ENCODE measurements around the gene ANKRD35.

DNA sequence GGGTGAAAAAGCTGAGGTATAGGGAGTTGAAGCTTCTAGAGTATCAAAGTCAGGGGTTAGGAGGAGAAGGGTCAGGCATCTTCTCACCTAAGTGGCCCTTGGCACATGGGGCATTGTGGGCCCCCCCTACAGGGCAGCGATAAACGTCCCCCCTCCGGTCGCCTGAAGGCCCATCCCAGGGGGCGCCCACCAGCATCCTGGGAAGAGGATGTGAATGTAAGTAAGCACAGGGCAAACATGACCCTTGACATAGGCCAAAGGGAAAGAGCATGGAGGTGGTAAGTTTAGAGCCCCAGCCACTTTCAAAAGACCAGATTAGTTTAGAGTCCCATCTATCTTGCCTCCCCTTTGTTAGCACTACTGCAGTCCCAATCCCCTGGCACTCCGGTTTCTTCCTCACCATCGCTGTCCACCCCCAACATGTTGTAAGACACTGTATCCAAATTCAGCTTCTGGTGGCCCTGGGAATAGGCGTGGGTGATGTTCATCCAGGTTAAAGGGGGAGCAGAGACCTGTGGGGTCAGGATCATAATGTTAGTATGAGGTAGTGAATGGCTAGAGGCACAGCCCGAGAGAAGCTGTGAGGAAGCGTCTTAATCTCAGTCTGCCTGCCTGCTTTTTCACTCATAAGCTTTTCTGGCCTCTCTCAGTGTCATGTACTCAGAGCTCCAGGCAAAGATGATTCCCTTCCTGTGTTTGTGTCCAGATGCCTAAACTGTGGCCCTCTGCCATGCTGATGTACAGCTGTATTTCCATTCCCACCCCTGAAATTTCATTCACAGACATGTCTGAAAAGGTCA, 21.5 kb upstream of the ANKRD35 start:
- no peak for TF ChIP-seq POLR2A (IDR thresholded peaks at IDR 0.05; ENCODE audit: borderline replicate concordance, extremely low read depth, insufficient read depth, insufficient read length)
- TF ChIP-seq, protein P1, sequence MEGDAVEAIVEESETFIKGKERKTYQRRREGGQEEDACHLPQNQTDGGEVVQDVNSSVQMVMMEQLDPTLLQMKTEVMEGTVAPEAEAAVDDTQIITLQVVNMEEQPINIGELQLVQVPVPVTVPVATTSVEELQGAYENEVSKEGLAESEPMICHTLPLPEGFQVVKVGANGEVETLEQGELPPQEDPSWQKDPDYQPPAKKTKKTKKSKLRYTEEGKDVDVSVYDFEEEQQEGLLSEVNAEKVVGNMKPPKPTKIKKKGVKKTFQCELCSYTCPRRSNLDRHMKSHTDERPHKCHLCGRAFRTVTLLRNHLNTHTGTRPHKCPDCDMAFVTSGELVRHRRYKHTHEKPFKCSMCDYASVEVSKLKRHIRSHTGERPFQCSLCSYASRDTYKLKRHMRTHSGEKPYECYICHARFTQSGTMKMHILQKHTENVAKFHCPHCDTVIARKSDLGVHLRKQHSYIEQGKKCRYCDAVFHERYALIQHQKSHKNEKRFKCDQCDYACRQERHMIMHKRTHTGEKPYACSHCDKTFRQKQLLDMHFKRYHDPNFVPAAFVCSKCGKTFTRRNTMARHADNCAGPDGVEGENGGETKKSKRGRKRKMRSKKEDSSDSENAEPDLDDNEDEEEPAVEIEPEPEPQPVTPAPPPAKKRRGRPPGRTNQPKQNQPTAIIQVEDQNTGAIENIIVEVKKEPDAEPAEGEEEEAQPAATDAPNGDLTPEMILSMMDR (IDR thresholded peaks at IDR 0.05 in 2 of 3, conservative IDR thresholded peaks at IDR 0.05 in 1 of 3; ENCODE audit: borderline replicate concordance in 1 of 3, insufficient read depth in 1 of 3, low read depth in 2 of 3, low read length in 2 of 3), result no peak
- TF ChIP-seq, protein P2, sequence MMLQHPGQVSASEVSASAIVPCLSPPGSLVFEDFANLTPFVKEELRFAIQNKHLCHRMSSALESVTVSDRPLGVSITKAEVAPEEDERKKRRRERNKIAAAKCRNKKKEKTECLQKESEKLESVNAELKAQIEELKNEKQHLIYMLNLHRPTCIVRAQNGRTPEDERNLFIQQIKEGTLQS (IDR thresholded peaks at IDR 0.05), result no peak
- TF ChIP-seq YY1 (IDR thresholded peaks at IDR 0.05; ENCODE audit: extremely low read depth, insufficient replicate concordance, low read depth, low read length), result no peak
- no peak for TF ChIP-seq EZH2 (IDR thresholded peaks at IDR 0.05)
- no peak for TF ChIP-seq RAD21 (IDR thresholded peaks at IDR 0.05; ENCODE audit: low read depth)
- TF ChIP-seq, protein P3, sequence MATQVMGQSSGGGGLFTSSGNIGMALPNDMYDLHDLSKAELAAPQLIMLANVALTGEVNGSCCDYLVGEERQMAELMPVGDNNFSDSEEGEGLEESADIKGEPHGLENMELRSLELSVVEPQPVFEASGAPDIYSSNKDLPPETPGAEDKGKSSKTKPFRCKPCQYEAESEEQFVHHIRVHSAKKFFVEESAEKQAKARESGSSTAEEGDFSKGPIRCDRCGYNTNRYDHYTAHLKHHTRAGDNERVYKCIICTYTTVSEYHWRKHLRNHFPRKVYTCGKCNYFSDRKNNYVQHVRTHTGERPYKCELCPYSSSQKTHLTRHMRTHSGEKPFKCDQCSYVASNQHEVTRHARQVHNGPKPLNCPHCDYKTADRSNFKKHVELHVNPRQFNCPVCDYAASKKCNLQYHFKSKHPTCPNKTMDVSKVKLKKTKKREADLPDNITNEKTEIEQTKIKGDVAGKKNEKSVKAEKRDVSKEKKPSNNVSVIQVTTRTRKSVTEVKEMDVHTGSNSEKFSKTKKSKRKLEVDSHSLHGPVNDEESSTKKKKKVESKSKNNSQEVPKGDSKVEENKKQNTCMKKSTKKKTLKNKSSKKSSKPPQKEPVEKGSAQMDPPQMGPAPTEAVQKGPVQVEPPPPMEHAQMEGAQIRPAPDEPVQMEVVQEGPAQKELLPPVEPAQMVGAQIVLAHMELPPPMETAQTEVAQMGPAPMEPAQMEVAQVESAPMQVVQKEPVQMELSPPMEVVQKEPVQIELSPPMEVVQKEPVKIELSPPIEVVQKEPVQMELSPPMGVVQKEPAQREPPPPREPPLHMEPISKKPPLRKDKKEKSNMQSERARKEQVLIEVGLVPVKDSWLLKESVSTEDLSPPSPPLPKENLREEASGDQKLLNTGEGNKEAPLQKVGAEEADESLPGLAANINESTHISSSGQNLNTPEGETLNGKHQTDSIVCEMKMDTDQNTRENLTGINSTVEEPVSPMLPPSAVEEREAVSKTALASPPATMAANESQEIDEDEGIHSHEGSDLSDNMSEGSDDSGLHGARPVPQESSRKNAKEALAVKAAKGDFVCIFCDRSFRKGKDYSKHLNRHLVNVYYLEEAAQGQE (IDR thresholded peaks at IDR 0.05; ENCODE audit: low read depth), result no peak
- no peak for TF ChIP-seq POLR2AphosphoS5 (IDR thresholded peaks at IDR 0.05; ENCODE audit: low read depth, low read length)
- no peak for TF ChIP-seq ELF1 (IDR thresholded peaks at IDR 0.05; ENCODE audit: borderline replicate concordance, low read depth)
- TF ChIP-seq CBX3 (IDR thresholded peaks at IDR 0.05; ENCODE audit: low read depth), result no peak
- TF ChIP-seq EZH2phosphoT487 (IDR thresholded peaks at IDR 0.05; ENCODE audit: borderline replicate concordance), result no peak
- no peak for TF ChIP-seq JUND (IDR thresholded peaks at IDR 0.05)

All from HCT116 (cell line).